Body of pancreas (tissue), 4 donors: ENCODE results near the gene PPP2R5B. TPM values are rescaled to one million over a fixed set of nuclear protein-coding genes. Genes with fewer than 3 reads are reported as not detected.
A peak's percentile ranks its signal among the peaks of the same experiment; 100 is the strongest.

Experiments
- ATAC-seq: fragments of 150-250 bp; one replicate; pipeline ENCODE4 v1.9.1; 2016
- DNase-seq, 4 donors: peaks; one replicate each; pipeline ENCODE4 v3.0.0-alpha.2; 2019
- H3K27ac ChIP-seq, 4 donors: fragments of 200-600 bp; sonication (generic); 1 replicate in 3 of 4; 2 replicates in 1 of 4; pipeline versions ENCODE4 v1.5.1 to v1.6.1; 2016 to 2019; ENCODE audit warnings: mild to moderate bottlenecking in 1 of 4, mixed read lengths in 1 of 4, moderate library complexity in 1 of 4
- H3K27me3 ChIP-seq, 2 donors: fragments of 200-600 bp; sonication (generic); one replicate each; pipeline ENCODE4 v1.6.0; 2016; ENCODE audit warnings: mild to moderate bottlenecking in 1 of 2
- H3K36me3 ChIP-seq, 2 donors: fragments of 200-600 bp; sonication (generic); replicated peaks in 1 of 2; 2 replicates each; pipeline ENCODE4 v1.5.1; 2016; ENCODE audit warnings: low read depth in 2 of 2; ENCODE audit not compliant: insufficient read depth in 1 of 2
- H3K4me1 ChIP-seq: fragments of 200-600 bp; sonication (generic); one replicate; pipeline ENCODE4 v1.6.0; 2016
- H3K4me3 ChIP-seq, 2 donors: fragments of 200-600 bp; sonication (generic); 1 replicate in 1 of 2; 2 replicates in 1 of 2; pipeline ENCODE4 v1.5.1; 2016 to 2019
- H3K9me3 ChIP-seq, 3 donors: fragments of 200-600 bp; sonication (generic); 1 replicate in 2 of 3; 2 replicates in 1 of 3; pipeline ENCODE4 v1.5.1; 2016
- POLR2A ChIP-seq, 3 donors: fragments of 450-650 bp; IDR thresholded peaks; one replicate each; pipeline ENCODE4 v1.6.1; 2016; ENCODE audit warnings: antibody characterized with exemption in 3 of 3, mild to moderate bottlenecking in 2 of 3
- WGBS, 2 donors: methylation state at CpG; one replicate each; pipeline ENCODE4 v1.1.5; 2017; 5-methylcytosine and 5-hydroxymethylcytosine counted together
- intact Hi-C: fragments of 100-400 bp; cut with DNase I; formaldehyde crosslinking; loops from one replicate; pipeline ENCODE4 v1.15.1; 2023
- total RNA-seq, 2 donors: library from RNA; depleted of rRNA; stranded (reverse); fragments of >200 nt; gene quantifications; one replicate each; pipeline ENCODE4 v1.1.0, GENCODE V29; 2016
- TF ChIP-seq, protein P1 (sequence below), 7 experiments: fragments of 450-650 bp in 4 of 7; fragments of 200-600 bp in 3 of 7; sonication (generic) in 3 of 7; IDR thresholded peaks; one replicate each; pipeline ENCODE4 v1.5.1; 2016 to 2019; ENCODE audit warnings: antibody characterized with exemption in 7 of 7

The PPP2R5B gene
- total RNA-seq, 2 donors from 2014 or later = 12.7 to 35.6 TPM

DNA sequence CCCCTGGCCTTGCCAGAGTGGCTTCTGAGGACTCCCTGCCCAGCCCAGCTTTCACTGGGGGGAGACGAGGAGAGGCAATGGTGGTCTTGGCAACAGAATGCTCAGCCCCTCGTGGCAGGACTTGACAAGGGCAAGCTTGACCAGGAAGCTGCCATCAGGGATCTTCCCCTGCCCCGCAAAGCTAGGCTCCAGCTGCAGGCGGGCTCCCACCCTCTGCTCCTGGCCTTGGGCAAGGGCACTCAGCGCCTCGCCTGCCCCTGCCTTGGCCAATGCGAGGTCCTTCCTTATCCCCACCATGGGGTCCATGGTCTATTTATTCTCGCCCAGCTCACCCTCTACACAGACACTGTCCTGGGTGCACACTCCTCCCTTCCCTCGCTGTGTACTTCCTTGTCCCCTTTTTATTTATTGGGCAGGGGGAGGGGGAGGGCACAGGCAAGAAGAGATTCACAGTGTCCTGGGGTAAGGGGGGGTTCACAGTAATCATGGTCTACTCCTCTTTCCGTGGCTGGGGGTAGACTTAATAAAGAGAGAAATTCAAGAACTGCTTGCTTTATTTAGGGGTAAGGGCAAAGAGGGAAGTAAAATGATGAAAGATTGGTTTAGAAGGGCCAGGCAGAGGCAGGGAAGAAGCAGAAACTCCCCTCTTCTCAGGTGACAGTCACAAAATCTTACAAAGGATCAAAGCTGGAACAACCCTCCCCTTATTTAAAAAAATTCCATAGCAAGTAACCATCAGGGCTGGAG is 9.6 kb downstream of the PPP2R5B start:
- no peak overlapping the region for H3K4me3 ChIP-seq
- ATAC-seq (no peak), DNase-seq (no peak)
- peaks cover 0 to 9% of the 10 kb centered on the region in 2 donors for H3K36me3 ChIP-seq
- no peaks in the 10 kb centered on the region for H3K27me3 ChIP-seq
- H3K4me1 ChIP-seq = peaks cover 26% of the 10 kb centered on the region
- 70 to 73% methylated on average over 4 to 10 of the region's 10 CpGs for WGBS, 2 donors
- no peaks in the 10 kb centered on the region for H3K9me3 ChIP-seq
- intact Hi-C loops = no loop called here
- peak overlapping the region in 3 of 4 donors; percentile 44 to 54 (median 53) for H3K27ac ChIP-seq
- TF ChIP-seq POLR2A (IDR thresholded peaks at IDR 0.05) = no peak
- TF ChIP-seq, protein P1, sequence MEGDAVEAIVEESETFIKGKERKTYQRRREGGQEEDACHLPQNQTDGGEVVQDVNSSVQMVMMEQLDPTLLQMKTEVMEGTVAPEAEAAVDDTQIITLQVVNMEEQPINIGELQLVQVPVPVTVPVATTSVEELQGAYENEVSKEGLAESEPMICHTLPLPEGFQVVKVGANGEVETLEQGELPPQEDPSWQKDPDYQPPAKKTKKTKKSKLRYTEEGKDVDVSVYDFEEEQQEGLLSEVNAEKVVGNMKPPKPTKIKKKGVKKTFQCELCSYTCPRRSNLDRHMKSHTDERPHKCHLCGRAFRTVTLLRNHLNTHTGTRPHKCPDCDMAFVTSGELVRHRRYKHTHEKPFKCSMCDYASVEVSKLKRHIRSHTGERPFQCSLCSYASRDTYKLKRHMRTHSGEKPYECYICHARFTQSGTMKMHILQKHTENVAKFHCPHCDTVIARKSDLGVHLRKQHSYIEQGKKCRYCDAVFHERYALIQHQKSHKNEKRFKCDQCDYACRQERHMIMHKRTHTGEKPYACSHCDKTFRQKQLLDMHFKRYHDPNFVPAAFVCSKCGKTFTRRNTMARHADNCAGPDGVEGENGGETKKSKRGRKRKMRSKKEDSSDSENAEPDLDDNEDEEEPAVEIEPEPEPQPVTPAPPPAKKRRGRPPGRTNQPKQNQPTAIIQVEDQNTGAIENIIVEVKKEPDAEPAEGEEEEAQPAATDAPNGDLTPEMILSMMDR (IDR thresholded peaks at IDR 0.05) = no peak

GRCh38 chr11:64934682-64935358 is 10.3 kb downstream of the PPP2R5B start:
- Histone ChIP-seq H3K4me1 (peaks cover 26% of the 10 kb centered on the region), H3K27me3 (no peaks in the 10 kb centered on the region), H3K4me3 (no peak overlapping the region), H3K27ac (peak overlapping the region; percentile 25 to 54 (median 48)), H3K36me3 (peaks cover 0 to 9% of the 10 kb centered on the region in 2 donors), H3K9me3 (no peaks in the 10 kb centered on the region)
- DNase-seq = peak; percentile 75 to 87 (median 80)
- intact Hi-C loops = no loop called here
- TF ChIP-seq POLR2A (IDR thresholded peaks at IDR 0.05) = no peak
- TF ChIP-seq, protein P1 (IDR thresholded peaks at IDR 0.05) = peak in 1 of 7 experiments; percentile 8
- peak; percentile 86 for ATAC-seq
- WGBS, 2 donors = 39 to 52% methylated on average over 19 to 27 of the region's 27 CpGs

- intact Hi-C loops = no loop called here
- ATAC-seq = peak; percentile 43
- WGBS, 2 donors = 31 to 44% methylated on average over 8 to 14 of the region's 14 CpGs
- H3K4me1 ChIP-seq = peaks cover 26% of the 10 kb centered on the region
- H3K36me3 ChIP-seq = peaks cover 0 to 9% of the 10 kb centered on the region in 2 donors
- no peaks in the 10 kb centered on the region for H3K27me3 ChIP-seq
- H3K27ac ChIP-seq = peak within 1 kb of the TSS; percentile 25 to 54 (median 48)
- peak in 2 of 3 donors; percentile 33 to 61 for TF ChIP-seq POLR2A (IDR thresholded peaks at IDR 0.05)
- TF ChIP-seq, protein P1 (IDR thresholded peaks at IDR 0.05) = peak in 3 of 7 experiments; percentile 13 to 36 (median 20)
- no peak within 1 kb of the TSS for H3K4me3 ChIP-seq
- peak; percentile 58 to 79 (median 64) for DNase-seq
- H3K9me3 ChIP-seq = no peaks in the 10 kb centered on the region
These were observed 11.0 kb downstream of the PPP2R5B start, which contains the start of gene GPHA2 for GRCh38 chr11:64935359-64936081. GPHA2 (minus strand) TSS chr11:64935893; CDS start chr11:64935460, 433 bp downstream.

DNA sequence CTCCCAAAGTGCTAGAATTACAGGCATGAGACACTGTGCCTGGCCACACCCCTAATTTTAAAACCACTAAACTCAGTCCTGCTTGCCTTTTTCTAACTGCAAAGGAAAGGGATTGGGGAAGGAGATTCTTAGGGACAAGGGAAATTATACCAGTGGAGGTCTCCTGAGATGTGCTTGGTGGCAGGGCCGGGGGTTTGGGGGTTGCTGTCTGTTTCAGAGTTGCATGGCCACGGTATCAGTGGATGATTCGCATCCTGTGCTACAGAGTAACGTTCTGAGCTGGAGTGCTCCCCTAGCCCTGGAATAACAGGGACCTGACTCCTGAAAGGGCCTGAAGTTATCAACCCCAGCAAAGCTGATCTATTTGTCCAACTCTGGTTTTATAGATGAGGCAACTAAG is 12.1 kb downstream of the PPP2R5B start:
- no peak for ATAC-seq
- 83 to 92% methylated on average over 4 of the region's 4 CpGs for WGBS, 2 donors
- TF ChIP-seq POLR2A (IDR thresholded peaks at IDR 0.05) = no peak
- TF ChIP-seq, protein P1 (IDR thresholded peaks at IDR 0.05) = no peak
- no peak for DNase-seq
- intact Hi-C loops = no loop called here
- Histone ChIP-seq H3K4me1 (peaks cover 26% of the 10 kb centered on the region), H3K9me3 (no peaks in the 10 kb centered on the region), H3K27me3 (no peaks in the 10 kb centered on the region), H3K36me3 (peaks cover 0 to 6% of the 10 kb centered on the region in 2 donors), H3K4me3 (no peak overlapping the region), H3K27ac (no peak overlapping the region)
